Stimulated activated CD8-positive, alpha-beta memory T cell treated with anti-CD3 and anti-CD28 coated beads, Interleukin-4, amount 100 ng/mL, for 4 hours (primary cell): ENCODE results near the gene PACS2.
"Not testable (repeated sequence)": the region's sequence is repeated elsewhere in the genome, so short reads cannot be mapped to it uniquely, and the experiment has no call there.

Experiments
- DNase-seq, 2 donors: peaks; one replicate each; pipeline ENCODE4 v3.0.0-alpha.2; 2020; ENCODE audit warnings: low read depth in 2 of 2, low spot score in 1 of 2

The PACS2 gene

GRCh38 chr14:105348945-105349699 is 34.6 kb downstream of the PACS2 start:
- DNase-seq: no peak

- no peak for DNase-seq
Observed at GRCh38 chr14:105349992-105350391, 35.4 kb downstream of the PACS2 start.

GRCh38 chr14:105350450-105351244 is 36.1 kb downstream of the PACS2 start:
- DNase-seq: no peak

- DNase-seq: no peak
Observed at GRCh38 chr14:105351410-105351809, 36.9 kb downstream of the PACS2 start.

GRCh38 chr14:105351920-105352851 is 37.6 kb downstream of the PACS2 start:
- DNase-seq: peak; percentile 68 to 86

- no peak for DNase-seq
Observed at GRCh38 chr14:105353136-105353535, 38.6 kb downstream of the PACS2 start.

- no peak for DNase-seq
Observed at GRCh38 chr14:105354541-105354940, 40.0 kb downstream of the PACS2 start.

GRCh38 chr14:105355049-105355575 is 40.6 kb downstream of the PACS2 start:
- DNase-seq: no peak

GRCh38 chr14:105355850-105356604 is 41.5 kb downstream of the PACS2 start:
- DNase-seq: no peak

GRCh38 chr14:105356927-105357326 is 42.4 kb downstream of the PACS2 start:
- DNase-seq: no peak

- DNase-seq: no peak
Observed at GRCh38 chr14:105357626-105358025, 43.1 kb downstream of the PACS2 start.

GRCh38 chr14:105358140-105358846 is 43.7 kb downstream of the PACS2 start:
- no peak for DNase-seq

GRCh38 chr14:105358943-105359342 is 44.4 kb downstream of the PACS2 start:
- DNase-seq: no peak

- DNase-seq: not testable (repeated sequence)
Observed at GRCh38 chr14:105361412-105361811, 46.9 kb downstream of the PACS2 start.

GRCh38 chr14:105363847-105364708 is 49.5 kb downstream of the PACS2 start:
- DNase-seq: peak in 1 of 2 donors; percentile 8

GRCh38 chr14:105365101-105365500 is 50.6 kb downstream of the PACS2 start:
- no peak for DNase-seq

GRCh38 chr14:105365681-105366080 is 51.1 kb downstream of the PACS2 start:
- no peak for DNase-seq

- DNase-seq: no peak
Observed at GRCh38 chr14:105366386-105367074, 52.0 kb downstream of the PACS2 start.
